MCF 10A (cell line): ENCODE measurements around the gene AP1G2. TPM values are rescaled to one million over a fixed set of nuclear protein-coding genes. Genes with fewer than 3 reads are reported as not detected.
"Not testable (repeated sequence)": the region's sequence is repeated elsewhere in the genome, so short reads cannot be mapped to it uniquely, and the experiment has no call there.

ENCODE experiments used
- BruUV-seq: library from RNA; stranded (reverse); fragments of 400-500 nt; replicated peaks from 2 replicates; lab custom pipeline; 2021; lab: Mats Ljungman, UMichigan
- CTCF ChIA-PET: fragments of 300-600 bp; sonication (Branson Sonifier 250); formaldehyde crosslinking; extraction: SDS; loops from one replicate; lab custom pipeline; 2021; ENCODE audit warnings: antibody characterized with exemption, inconsistent platforms; lab: Yijun Ruan, JAX
- POLR2A ChIA-PET: fragments of 300-600, 350-650 bp; sonication (Branson Sonifier 250); formaldehyde crosslinking; extraction: SDS; loops from one replicate; lab custom pipeline; 2020; ENCODE audit warnings: antibody characterized with exemption, inconsistent platforms; lab: Yijun Ruan, JAX
- DNase-seq: peaks from one replicate; pipeline ENCODE4 v3.0.0-alpha.2; 2018; ENCODE audit not compliant: unreplicated experiment
- H3K27ac Mint-ChIP-seq: one replicate; pipeline ENCODE4 v1.8.0; 2022; ENCODE audit warnings: mild to moderate bottlenecking, low read depth, mixed read lengths; ENCODE audit not compliant: unreplicated experiment
- H3K27me3 Mint-ChIP-seq: one replicate; pipeline ENCODE4 v1.8.0; 2022; ENCODE audit warnings: mixed read lengths; ENCODE audit not compliant: insufficient read depth, unreplicated experiment
- H3K36me3 Mint-ChIP-seq: one replicate; pipeline ENCODE4 v1.8.0; 2022; ENCODE audit warnings: mild to moderate bottlenecking, moderate library complexity, mixed read lengths; ENCODE audit not compliant: insufficient read depth, unreplicated experiment
- H3K4me1 Mint-ChIP-seq: one replicate; pipeline ENCODE4 v1.8.0; 2022; ENCODE audit warnings: mixed read lengths; ENCODE audit not compliant: insufficient read depth, unreplicated experiment
- H3K4me3 Mint-ChIP-seq: one replicate; pipeline ENCODE4 v1.8.0; 2022; ENCODE audit warnings: mild to moderate bottlenecking, moderate library complexity, mixed read lengths; ENCODE audit not compliant: unreplicated experiment
- H3K9me3 Mint-ChIP-seq: one replicate; pipeline ENCODE4 v1.8.0; 2022; ENCODE audit warnings: mixed read lengths; ENCODE audit not compliant: unreplicated experiment
- intact Hi-C: fragments of 100-400 bp; cut with micrococcal nuclease; formaldehyde crosslinking; loops from 2 replicates; pipeline ENCODE4 v1.14.1; 2022
- total RNA-seq: library from RNA; stranded (reverse); gene quantifications from 2 replicates; pipeline ENCODE4 v1.2.3, GENCODE V29; 2022
- TF ChIP-seq, protein P1 (sequence below): fragments of 200-600 bp; IDR thresholded peaks from one replicate; pipeline ENCODE4 v1.8.0; 2022; ENCODE audit warnings: antibody characterized with exemption, mild to moderate bottlenecking; ENCODE audit not compliant: unreplicated experiment

Gene AP1G2
- total RNA-seq, 1 experiment from 2014 or later: 89.2 TPM

DNA sequence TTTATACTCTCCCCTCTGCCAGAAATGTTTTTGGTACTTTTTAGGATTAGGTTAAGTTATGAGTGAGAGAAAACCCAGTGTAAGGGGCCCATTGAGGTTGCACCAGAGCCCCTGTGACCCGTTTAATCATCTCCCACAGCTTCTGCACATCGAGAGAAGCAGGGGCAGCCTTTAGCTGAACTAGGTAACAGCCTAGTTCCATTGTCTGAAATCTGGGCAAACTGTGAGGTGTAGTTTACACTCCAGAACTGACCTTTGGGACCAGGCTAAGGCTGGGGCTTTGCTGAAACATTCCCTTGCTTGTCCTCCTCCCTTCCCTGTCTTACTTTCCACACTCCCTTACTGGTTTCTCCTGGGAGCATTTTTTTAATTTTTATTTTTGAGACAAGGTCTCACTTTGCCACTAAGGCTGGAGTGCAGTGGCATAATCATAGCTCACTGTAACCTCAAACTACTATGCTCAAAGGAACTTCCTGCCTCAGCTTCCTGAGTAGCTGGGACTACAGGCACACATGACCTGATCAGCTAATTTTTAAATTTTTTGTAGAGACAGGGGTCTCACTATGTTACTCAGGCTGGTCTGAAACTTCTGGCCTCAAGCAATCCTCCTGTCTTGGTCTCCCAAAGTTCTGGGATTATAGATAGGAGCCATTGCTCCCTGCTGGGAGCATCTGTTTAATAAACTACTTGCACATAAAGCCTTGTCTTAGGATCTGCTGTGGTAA is 42.7 kb upstream of the AP1G2 start:
- no TSS peak for BruUV-seq
- DNase-seq: no peak
- intact Hi-C loops: no loop called here
- no peaks in the 10 kb centered on the region for H3K4me1 Mint-ChIP-seq
- ChIA-PET CTCF (interaction anchor here (0.9 to 3.9 kb wide), 3 partner anchors 20 to 222 kb away, joined by 3 to 19 read pairs (median 3); no protein-coding TSS in a partner anchor), POLR2A (interaction anchor here (0.7 kb wide), 1 partner anchor 192 kb away, joined by 3 read pairs; no protein-coding TSS in a partner anchor)
- no peak overlapping the region for H3K4me3 Mint-ChIP-seq
- H3K9me3 Mint-ChIP-seq: no peaks in the 10 kb centered on the region
- H3K36me3 Mint-ChIP-seq: no peaks in the 10 kb centered on the region
- peaks cover 46% of the 10 kb centered on the region for H3K27me3 Mint-ChIP-seq
- H3K27ac Mint-ChIP-seq: no peak overlapping the region
- TF ChIP-seq, protein P1, sequence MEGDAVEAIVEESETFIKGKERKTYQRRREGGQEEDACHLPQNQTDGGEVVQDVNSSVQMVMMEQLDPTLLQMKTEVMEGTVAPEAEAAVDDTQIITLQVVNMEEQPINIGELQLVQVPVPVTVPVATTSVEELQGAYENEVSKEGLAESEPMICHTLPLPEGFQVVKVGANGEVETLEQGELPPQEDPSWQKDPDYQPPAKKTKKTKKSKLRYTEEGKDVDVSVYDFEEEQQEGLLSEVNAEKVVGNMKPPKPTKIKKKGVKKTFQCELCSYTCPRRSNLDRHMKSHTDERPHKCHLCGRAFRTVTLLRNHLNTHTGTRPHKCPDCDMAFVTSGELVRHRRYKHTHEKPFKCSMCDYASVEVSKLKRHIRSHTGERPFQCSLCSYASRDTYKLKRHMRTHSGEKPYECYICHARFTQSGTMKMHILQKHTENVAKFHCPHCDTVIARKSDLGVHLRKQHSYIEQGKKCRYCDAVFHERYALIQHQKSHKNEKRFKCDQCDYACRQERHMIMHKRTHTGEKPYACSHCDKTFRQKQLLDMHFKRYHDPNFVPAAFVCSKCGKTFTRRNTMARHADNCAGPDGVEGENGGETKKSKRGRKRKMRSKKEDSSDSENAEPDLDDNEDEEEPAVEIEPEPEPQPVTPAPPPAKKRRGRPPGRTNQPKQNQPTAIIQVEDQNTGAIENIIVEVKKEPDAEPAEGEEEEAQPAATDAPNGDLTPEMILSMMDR: no peak

DNA sequence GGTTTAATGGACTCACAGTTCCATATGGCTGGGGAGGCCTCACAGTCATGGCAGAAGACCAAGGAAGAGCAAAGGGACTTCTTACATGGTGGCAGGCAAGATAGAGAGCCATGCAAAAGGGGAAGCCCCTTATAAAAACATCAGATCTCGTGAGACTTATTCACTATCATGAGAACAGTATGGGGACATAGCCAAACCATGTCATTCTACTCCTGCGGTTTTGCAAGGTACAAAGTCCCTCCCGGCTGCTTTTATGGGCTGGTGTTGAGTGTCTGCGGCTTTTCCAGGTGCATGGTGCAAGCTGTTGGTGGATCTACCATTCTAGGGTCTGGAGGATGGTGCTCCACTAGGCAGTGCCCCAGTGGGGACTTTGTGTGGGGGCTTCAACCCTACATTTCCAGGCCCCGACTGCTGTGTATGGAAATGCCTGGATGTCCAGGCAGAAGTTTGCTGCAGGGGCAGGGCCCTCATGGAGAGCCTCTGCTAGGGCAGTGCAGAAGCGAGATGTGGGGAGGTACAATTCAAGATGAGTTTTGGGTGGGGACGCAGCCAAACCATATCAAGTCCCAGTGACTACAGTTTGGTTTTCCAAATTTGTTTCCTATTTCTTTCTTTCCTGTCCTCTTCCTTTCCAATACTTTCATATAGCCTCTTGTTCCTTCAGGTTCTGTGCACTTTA is 42.0 kb upstream of the AP1G2 start:
- H3K4me1 Mint-ChIP-seq, BruUV-seq, H3K27ac Mint-ChIP-seq: not testable (repeated sequence)

GRCh38 chr14:23609001-23609400 is 41.4 kb upstream of the AP1G2 start:
- H3K4me1 Mint-ChIP-seq: no peaks in the 10 kb centered on the region
- no TSS peak for BruUV-seq
- TF ChIP-seq, protein P1: no peak
- DNase-seq: no peak
- ChIA-PET CTCF (no interaction called here), POLR2A (no interaction called here)
- H3K27ac Mint-ChIP-seq: no peak overlapping the region
- intact Hi-C loops: no loop called here
- H3K27me3 Mint-ChIP-seq: peaks cover 37% of the 10 kb centered on the region
- H3K36me3 Mint-ChIP-seq: no peaks in the 10 kb centered on the region
- no peaks in the 10 kb centered on the region for H3K9me3 Mint-ChIP-seq
- no peak overlapping the region for H3K4me3 Mint-ChIP-seq

More for the DNA sequence above, 42.0 kb upstream of the AP1G2 start:
- H3K9me3 Mint-ChIP-seq, DNase-seq, POLR2A ChIA-PET, H3K36me3 Mint-ChIP-seq, intact Hi-C loops, H3K4me3 Mint-ChIP-seq: not testable (repeated sequence)
- peaks cover 43% of the 10 kb centered on the region for H3K27me3 Mint-ChIP-seq
- CTCF ChIA-PET: interaction anchor here (1.0 kb wide), 1 partner anchor 222 kb away, joined by 3 read pairs; no protein-coding TSS in a partner anchor

GRCh38 chr14:23608454-23608853 is 40.9 kb upstream of the AP1G2 start:
- Mint-ChIP-seq H3K4me1 (no peaks in the 10 kb centered on the region), H3K36me3 (no peaks in the 10 kb centered on the region), H3K9me3 (no peaks in the 10 kb centered on the region), H3K27ac (no peak overlapping the region), H3K4me3 (no peak overlapping the region), H3K27me3 (peaks cover 32% of the 10 kb centered on the region)
- intact Hi-C loops: no loop called here
- ChIA-PET CTCF (interaction anchor here (0.6 to 0.7 kb wide), 2 partner anchors 19 to 302 kb away, joined by 4 to 5 read pairs; no protein-coding TSS in a partner anchor), POLR2A (no interaction called here)
- TF ChIP-seq, protein P1: no peak
- no peak for DNase-seq
- no TSS peak for BruUV-seq
